Endothelial cell of umbilical vein (primary cell): ENCODE measurements around the gene UST. TPM values are rescaled to one million over a fixed set of nuclear protein-coding genes. Genes with fewer than 3 reads are reported as not detected.

ENCODE experiments used
- BruUV-seq: library from RNA; stranded (reverse); fragments of 400-500 nt; replicated peaks from 2 replicates; lab custom pipeline; 2021; lab: Mats Ljungman, UMichigan
- CTCF ChIA-PET: fragments of 300-600, 350-600 bp; sonication (Branson Sonifier 250); formaldehyde crosslinking; loops from one replicate; lab custom pipeline; 2021; ENCODE audit warnings: antibody characterized with exemption, inconsistent platforms; lab: Charles Lee
- POLR2A ChIA-PET: fragments of 300-600, 350-600 bp; sonication (Branson Sonifier 250); formaldehyde crosslinking; loops from one replicate; lab custom pipeline; 2021; ENCODE audit warnings: antibody characterized with exemption, inconsistent platforms; lab: Charles Lee
- DNase-seq: peaks from one replicate; pipeline ENCODE4 v3.0.0-alpha.2; 2011; ENCODE audit warnings: low read depth, low spot score
- FAIRE-seq: peaks from 2 replicates; lab custom pipeline; 2011; peaks lifted over from hg19 to GRCh38; lab: Jason Lieb, UNC
- H2AFZ ChIP-seq: 2 replicates; pipeline ENCODE4 v1.6.0; 2012; ENCODE audit warnings: low read depth, low read length, control low read depth, inconsistent platforms
- H3K27ac ChIP-seq: 2 replicates; pipeline ENCODE4 v1.5.1; 2011; ENCODE audit warnings: low read depth, mild to moderate bottlenecking, control low read depth, low read length, moderate library complexity; ENCODE audit not compliant: insufficient read depth
- H3K27me3 ChIP-seq, 2 experiments: 2 replicates each; pipeline versions ENCODE4 v1.6.0 to v1.6.1; 2011; ENCODE audit warnings: low read length in 2 of 2, mixed read lengths in 1 of 2; ENCODE audit not compliant: control insufficient read depth in 2 of 2, insufficient read depth in 2 of 2
- H3K36me3 ChIP-seq, 2 experiments: 2 replicates in 1 of 2; 3 replicates in 1 of 2; pipeline ENCODE4 v1.5.1; 2011; ENCODE audit warnings: low read length in 2 of 2, mild to moderate bottlenecking in 1 of 2, moderate library complexity in 1 of 2; ENCODE audit not compliant: control insufficient read depth in 2 of 2, insufficient read depth in 2 of 2; ENCODE audit errors: extremely low read depth in 1 of 2
- H3K4me1 ChIP-seq: 3 replicates; pipeline ENCODE4 v1.5.1; 2011; ENCODE audit warnings: mild to moderate bottlenecking, low read length; ENCODE audit not compliant: control insufficient read depth, insufficient read depth; ENCODE audit errors: extremely low read depth
- H3K4me2 ChIP-seq: 2 replicates; pipeline ENCODE4 v1.6.1; 2011; ENCODE audit warnings: low read length, control low read depth, mixed read lengths; ENCODE audit not compliant: insufficient read depth
- H3K4me3 ChIP-seq, 3 experiments: fragments of 200-600 bp in 1 of 3; sonication (generic), shearing (Covaris generic) in 1 of 3; replicated peaks in 1 of 3; 2 replicates each; pipeline ENCODE4 v1.5.1; 2011 to 2016; ENCODE audit warnings: control low read depth in 3 of 3, low read length in 3 of 3, mild to moderate bottlenecking in 2 of 3, inconsistent platforms in 1 of 3, low read depth in 1 of 3, moderate library complexity in 1 of 3; ENCODE audit not compliant: insufficient read depth in 1 of 3
- H3K79me2 ChIP-seq: 2 replicates; pipeline ENCODE4 v1.6.0; 2012; ENCODE audit warnings: low read length, inconsistent platforms; ENCODE audit not compliant: control insufficient read depth, insufficient read depth
- H3K9ac ChIP-seq: replicated peaks from 2 replicates; pipeline ENCODE3; 2011; ENCODE audit warnings: low read length, control low read depth; ENCODE audit not compliant: insufficient read depth; ENCODE audit errors: extremely low read depth
- H3K9me1 ChIP-seq: replicated peaks from 3 replicates; pipeline ENCODE4 v1.6.0; 2011; ENCODE audit warnings: mild to moderate bottlenecking, low read length; ENCODE audit not compliant: control insufficient read depth, insufficient read depth; ENCODE audit errors: extremely low read depth
- H3K9me3 ChIP-seq: replicated peaks from 2 replicates; pipeline ENCODE4 v1.5.1; 2012; ENCODE audit warnings: low read length, inconsistent platforms; ENCODE audit not compliant: control insufficient read depth, insufficient read depth
- H4K20me1 ChIP-seq: replicated peaks from 2 replicates; pipeline ENCODE3; 2011; ENCODE audit warnings: mild to moderate bottlenecking, low read length; ENCODE audit not compliant: control insufficient read depth, insufficient read depth; ENCODE audit errors: extremely low read depth
- EZH2 ChIP-seq: IDR thresholded peaks from 2 replicates; pipeline ENCODE4 v1.6.1; 2012; ENCODE audit warnings: borderline replicate concordance, low read depth, mild to moderate bottlenecking, moderate library complexity, low read length, inconsistent platforms; ENCODE audit not compliant: severe bottlenecking
- FOS ChIP-seq: IDR thresholded peaks from 2 replicates; pipeline ENCODE4 v1.6.1; 2011; ENCODE audit warnings: mild to moderate bottlenecking, low read length, moderate library complexity, borderline replicate concordance; ENCODE audit not compliant: insufficient read depth
- GATA2 ChIP-seq: IDR thresholded peaks from 2 replicates; pipeline ENCODE4 v1.7.0; 2011; ENCODE audit warnings: low read depth, mild to moderate bottlenecking, moderate library complexity, mixed read lengths, low read length; ENCODE audit not compliant: insufficient read length, insufficient read depth
- MAX ChIP-seq: IDR thresholded peaks from 2 replicates; pipeline ENCODE4 v1.6.1; 2011; ENCODE audit not compliant: insufficient read depth, insufficient read length
- MYC ChIP-seq: IDR thresholded peaks from one replicate; pipeline ENCODE4 v1.6.1; 2011; ENCODE audit warnings: mild to moderate bottlenecking, low read depth, low read length
- POLR2A ChIP-seq: IDR thresholded peaks from 2 replicates; pipeline ENCODE4 v1.6.1; 2012; ENCODE audit warnings: low read depth, mild to moderate bottlenecking, control low read depth, low read length
- dilution Hi-C: fragments of 300-500 bp; cut with MboI; formaldehyde crosslinking; loops from one replicate; pipeline ENCODE4 v1.15.0; 2019; ENCODE audit warnings: low sequenced_read_pairs; ENCODE audit not compliant: extremely low pct_ligation_motif_present
- intact Hi-C: fragments of 100-400 bp; cut with micrococcal nuclease; formaldehyde crosslinking; loops from one replicate; pipeline ENCODE4 v1.10.0; 2022
- polyA plus RNA-seq, 4 experiments: library from polyadenylated mRNA; depleted of rRNA in 3 of 4; stranded (reverse) in 3 of 4; unstranded in 1 of 4; fragments of >200 nt; gene quantifications; 2 replicates each; pipeline versions ENCODE4 v1.2.1 to v1.2.3, GENCODE V29; 2011 to 2012; ENCODE audit warnings: missing spikeins in 1 of 4
- total RNA-seq: library from RNA; stranded (reverse); gene quantifications from 2 replicates; pipeline ENCODE4 v1.2.3, GENCODE V29; 2021
- TF ChIP-seq, protein P1 (sequence below), 2 donors: IDR thresholded peaks; 1 replicate in 1 of 2; 2 replicates in 1 of 2; pipeline ENCODE4 v1.5.1; 2011; ENCODE audit warnings: low read length in 2 of 2, mild to moderate bottlenecking in 2 of 2, moderate library complexity in 2 of 2, control low read depth in 1 of 2, inconsistent platforms in 1 of 2, low read depth in 1 of 2; ENCODE audit not compliant: insufficient read depth in 1 of 2; ENCODE audit errors: extremely low read depth in 1 of 2

The UST gene
- total and polyA plus RNA-seq, 2 donors (not counting 3 experiments of a cell fraction or from before 2014, with no cell fraction given): 0.26 to 0.84 TPM

DNA sequence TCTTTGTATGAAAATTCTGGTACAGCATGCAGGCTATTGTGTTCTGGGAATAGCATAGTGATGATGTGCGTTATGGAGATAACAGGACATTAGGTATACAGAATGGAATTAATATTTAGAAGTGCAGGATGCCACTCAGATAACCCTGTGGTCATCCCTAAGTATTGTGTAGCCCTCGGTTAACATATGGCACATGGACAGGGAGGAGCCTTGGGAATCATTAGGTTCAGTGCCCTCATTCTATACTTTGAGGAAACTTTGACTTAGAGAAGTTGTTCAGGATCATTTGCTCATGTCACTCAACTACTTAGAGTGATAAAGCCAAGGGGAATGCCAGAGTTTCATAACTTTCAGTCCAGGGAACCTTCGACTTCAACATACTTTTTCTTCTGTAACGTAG lies 185.9 kb downstream of the UST start:
- Histone ChIP-seq H3K9ac (no peak overlapping the region), H3K9me3 (no peaks in the 10 kb centered on the region), H3K27ac (no peak overlapping the region), H3K4me1 (no peaks in the 10 kb centered on the region), H3K9me1 (no peaks in the 10 kb centered on the region), H4K20me1 (no peaks in the 10 kb centered on the region), H3K79me2 (no peaks in the 10 kb centered on the region), H3K4me2 (no peak overlapping the region), H3K27me3 (no peaks in the 10 kb centered on the region), H3K4me3 (no peak overlapping the region), H3K36me3 (no peaks in the 10 kb centered on the region), H2AFZ (no peak overlapping the region)
- intact Hi-C loops (no loop called here), dilution Hi-C loops (no loop called here)
- no TSS peak for BruUV-seq
- CTCF ChIA-PET: no interaction called here
- POLR2A ChIA-PET: no interaction called here
- TF ChIP-seq FOS (no peak), MYC (no peak), EZH2 (no peak), MAX (no peak), POLR2A (no peak), GATA2 (no peak)
- TF ChIP-seq, protein P1, sequence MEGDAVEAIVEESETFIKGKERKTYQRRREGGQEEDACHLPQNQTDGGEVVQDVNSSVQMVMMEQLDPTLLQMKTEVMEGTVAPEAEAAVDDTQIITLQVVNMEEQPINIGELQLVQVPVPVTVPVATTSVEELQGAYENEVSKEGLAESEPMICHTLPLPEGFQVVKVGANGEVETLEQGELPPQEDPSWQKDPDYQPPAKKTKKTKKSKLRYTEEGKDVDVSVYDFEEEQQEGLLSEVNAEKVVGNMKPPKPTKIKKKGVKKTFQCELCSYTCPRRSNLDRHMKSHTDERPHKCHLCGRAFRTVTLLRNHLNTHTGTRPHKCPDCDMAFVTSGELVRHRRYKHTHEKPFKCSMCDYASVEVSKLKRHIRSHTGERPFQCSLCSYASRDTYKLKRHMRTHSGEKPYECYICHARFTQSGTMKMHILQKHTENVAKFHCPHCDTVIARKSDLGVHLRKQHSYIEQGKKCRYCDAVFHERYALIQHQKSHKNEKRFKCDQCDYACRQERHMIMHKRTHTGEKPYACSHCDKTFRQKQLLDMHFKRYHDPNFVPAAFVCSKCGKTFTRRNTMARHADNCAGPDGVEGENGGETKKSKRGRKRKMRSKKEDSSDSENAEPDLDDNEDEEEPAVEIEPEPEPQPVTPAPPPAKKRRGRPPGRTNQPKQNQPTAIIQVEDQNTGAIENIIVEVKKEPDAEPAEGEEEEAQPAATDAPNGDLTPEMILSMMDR (IDR thresholded peaks at IDR 0.05; ENCODE audit: extremely low read depth in 1 of 2, insufficient read depth in 1 of 2, low read depth in 1 of 2, low read length in 2 of 2): no peak
- FAIRE-seq (no peak), DNase-seq (no peak)
